ENCODE measurements around the gene TMSB15B. TPM values are rescaled to one million over a fixed set of nuclear protein-coding genes. Genes with fewer than 3 reads are reported as not detected.

The TMSB15B gene
- total RNA-seq, result 6.2 and 8.9 TPM in 2 replicates

DNA sequence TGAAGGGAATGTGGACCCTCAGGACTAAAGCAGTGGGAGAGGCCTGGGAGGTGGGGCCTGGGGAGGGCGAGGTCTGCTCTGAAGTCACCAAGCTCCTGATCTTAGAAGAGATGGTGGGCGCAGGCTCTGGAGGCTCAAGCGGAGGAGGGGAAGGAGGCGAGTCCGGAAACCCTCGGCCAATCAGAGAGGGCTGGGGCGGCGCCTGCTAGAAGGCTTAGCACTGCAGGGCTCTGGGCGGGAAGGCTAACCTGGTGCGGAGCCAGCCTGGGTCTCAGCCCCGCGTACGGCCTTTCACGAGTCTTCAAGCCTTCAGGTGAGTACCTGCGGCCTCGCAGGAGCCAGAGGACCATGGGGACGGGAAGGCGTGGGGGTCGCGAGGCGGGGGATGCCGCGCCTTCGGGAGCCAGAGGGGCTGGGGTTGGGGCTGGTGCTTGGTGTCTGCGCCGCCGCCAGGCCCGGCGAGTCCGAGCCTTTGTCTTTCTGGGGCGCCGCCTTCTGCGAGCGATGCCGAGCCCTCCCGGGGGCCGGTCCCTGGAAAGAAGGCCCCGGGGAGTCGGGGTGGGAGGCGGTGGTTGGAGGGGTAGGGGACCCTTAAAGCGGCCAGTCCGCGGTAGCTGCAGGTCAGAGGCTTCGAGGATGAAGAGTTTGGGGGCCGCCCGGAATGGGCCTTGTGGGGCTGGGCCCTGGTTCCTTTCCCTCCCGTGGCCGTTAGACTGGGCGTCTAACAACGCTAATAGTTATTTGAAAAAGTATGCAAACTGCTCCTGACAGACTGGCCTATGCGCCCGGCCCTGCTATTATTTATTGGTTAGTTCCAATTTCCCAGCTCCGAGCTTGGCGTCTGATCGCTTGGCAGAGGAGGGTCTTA is at the start of gene TMSB15B:
TMSB15B (plus strand) TSS at position 217 of the 868 bp plus-strand sequence.

GRCh38 chrX:104013606-104014005 is 51.2 kb downstream of the TMSB15B start, which contains the start of gene H2BW1:
TSS of gene H2BW1 (minus strand) at chrX:104013708. CDS start at chrX:104013576, 132 bp downstream.

Other genes with a start within 250 kb of the TMSB15B start
- not detected in 2 replicates for gene PLP1, start 185.8 kb upstream of the TMSB15B start, total RNA-seq
- 0.76 and 0.98 TPM in 2 replicates for gene RAB9B, start 130.4 kb upstream of the TMSB15B start, total RNA-seq
- gene H2BW1, start 51.1 kb downstream of the TMSB15B start, total RNA-seq, result not detected in 2 replicates
- gene H2BW2, start 77.3 kb downstream of the TMSB15B start, total RNA-seq, result not detected in 2 replicates
- 5.0 and 5.9 TPM in 2 replicates for gene TMSB15C, start 113.6 kb downstream of the TMSB15B start, total RNA-seq
- 1.3 and 2.7 TPM in 2 replicates for gene ZCCHC18, start 149.9 kb downstream of the TMSB15B start, total RNA-seq
- gene SLC25A53, start 194.4 kb downstream of the TMSB15B start, total RNA-seq, result 4.9 and 9.4 TPM in 2 replicates
- gene FAM199X, start 203.8 kb downstream of the TMSB15B start, total RNA-seq, result 26.5 and 31.0 TPM in 2 replicates